Sigmoid colon (tissue), 7 donors: ENCODE data around the gene C2CD4B. TPM values are rescaled to one million over a fixed set of nuclear protein-coding genes. Genes with fewer than 3 reads are reported as not detected.

Source experiments
- DNase-seq: peaks from one replicate; pipeline ENCODE4 v3.0.0-alpha.2; 2019
- H3K27ac ChIP-seq, 4 donors: fragments of 200-600 bp; sonication (generic); one replicate each; pipeline ENCODE4 v1.5.1; 2016 to 2019; ENCODE audit warnings: mild to moderate bottlenecking in 1 of 4
- H3K27me3 ChIP-seq, 3 donors: fragments of 200-600 bp; sonication (generic); one replicate each; pipeline ENCODE4 v1.5.1; 2019; ENCODE audit warnings: mild to moderate bottlenecking in 1 of 3
- H3K36me3 ChIP-seq, 4 donors: fragments of 200-600 bp; sonication (generic); one replicate each; pipeline ENCODE4 v1.5.1; 2016 to 2019
- H3K4me1 ChIP-seq, 4 donors: fragments of 200-600 bp; sonication (generic); one replicate each; pipeline ENCODE4 v1.5.1; 2017 to 2019
- H3K4me3 ChIP-seq, 4 donors: fragments of 200-600 bp; sonication (generic); one replicate each; pipeline ENCODE4 v1.5.1; 2017 to 2019; ENCODE audit warnings: mild to moderate bottlenecking in 2 of 4, moderate library complexity in 1 of 4
- H3K9me3 ChIP-seq, 4 donors: fragments of 200-600 bp in 3 of 4; sonication (generic) in 3 of 4; one replicate each; pipeline versions ENCODE4 v1.5.1 to v1.6.1; 2013 to 2019
- CTCF ChIP-seq, 4 experiments: fragments of 450-650 bp in 3 of 4; fragments of 200-600 bp in 1 of 4; IDR thresholded peaks; one replicate each; pipeline ENCODE4 v1.5.1; 2016 to 2019; ENCODE audit warnings: antibody characterized with exemption in 4 of 4, mild to moderate bottlenecking in 3 of 4, moderate library complexity in 2 of 4
- EP300 ChIP-seq, 4 donors: sonication (generic); formaldehyde crosslinking; IDR thresholded peaks; one replicate each; pipeline ENCODE4 v1.6.1; 2017; ENCODE audit warnings: antibody characterized with exemption in 4 of 4
- POLR2A ChIP-seq, 2 donors: fragments of 450-650 bp; IDR thresholded peaks; one replicate each; pipeline ENCODE4 v1.6.1; 2016; ENCODE audit warnings: antibody characterized with exemption in 2 of 2, mild to moderate bottlenecking in 2 of 2, moderate library complexity in 2 of 2
- POLR2AphosphoS5 ChIP-seq, 4 donors: sonication (generic); formaldehyde crosslinking; IDR thresholded peaks; one replicate each; pipeline ENCODE4 v1.6.1; 2017; ENCODE audit warnings: antibody characterized with exemption in 4 of 4
- WGBS, 2 donors: extraction: QIAGEN DNeasy Blood & Tissue Kit; methylation state at CpG; one replicate each; pipeline ENCODE4 v1.1.7; 2013; 5-methylcytosine and 5-hydroxymethylcytosine counted together
- intact Hi-C: fragments of 100-400 bp; cut with DNase I; formaldehyde crosslinking; loops from one replicate; pipeline ENCODE4 v1.15.1; 2023
- polyA plus RNA-seq, 3 donors: library from polyadenylated mRNA; stranded (reverse); fragments of 200-250 nt; gene quantifications; one replicate each; pipeline ENCODE4 v1.2.3, GENCODE V29; 2013
- total RNA-seq, 4 donors: library from RNA; depleted of rRNA; stranded (reverse); fragments of >200 nt; gene quantifications; one replicate each; pipeline ENCODE4 v1.1.0, GENCODE V29; 2016
- donor health status: healthy with polysubstance abuse.
- donor health status: Bipolar disorder and iron deficiency.
- donor health status: healthy.

Gene C2CD4B
- total and polyA plus RNA-seq, 7 donors: 0.60 to 4.6 (median 1.4) TPM; not detected in 1

GRCh38 chr15:62145015-62145735, 19.9 kb downstream of the C2CD4B start:
- H3K4me1 ChIP-seq: no peaks in the 10 kb centered on the region
- 55 to 79% methylated on average over 10 of the region's 10 CpGs for WGBS, 2 donors
- TF ChIP-seq EP300 (IDR thresholded peaks at IDR 0.05) (no peak), CTCF (IDR thresholded peaks at IDR 0.05) (no peak), POLR2A (IDR thresholded peaks at IDR 0.05) (no peak), POLR2AphosphoS5 (IDR thresholded peaks at IDR 0.05) (no peak)
- no peak for DNase-seq
- intact Hi-C loops: no loop called here
- H3K36me3 ChIP-seq: no peaks in the 10 kb centered on the region
- no peak overlapping the region for H3K4me3 ChIP-seq
- no peaks in the 10 kb centered on the region for H3K27me3 ChIP-seq
- no peak overlapping the region for H3K27ac ChIP-seq
- H3K9me3 ChIP-seq: no peaks in the 10 kb centered on the region

GRCh38 chr15:62142736-62143135, 22.3 kb downstream of the C2CD4B start:
- H3K36me3 ChIP-seq: no peaks in the 10 kb centered on the region
- intact Hi-C loops: no loop called here
- H3K9me3 ChIP-seq: no peaks in the 10 kb centered on the region
- WGBS, 2 donors: 21 to 67% methylated on average over 3 of the region's 3 CpGs
- H3K27me3 ChIP-seq: no peaks in the 10 kb centered on the region
- TF ChIP-seq EP300 (IDR thresholded peaks at IDR 0.05) (no peak), CTCF (IDR thresholded peaks at IDR 0.05) (no peak), POLR2A (IDR thresholded peaks at IDR 0.05) (no peak), POLR2AphosphoS5 (IDR thresholded peaks at IDR 0.05) (no peak)
- no peak for DNase-seq
- H3K27ac ChIP-seq: no peak overlapping the region
- no peaks in the 10 kb centered on the region for H3K4me1 ChIP-seq
- H3K4me3 ChIP-seq: no peak overlapping the region

- Histone ChIP-seq H3K9me3 (no peaks in the 10 kb centered on the region), H3K27me3 (no peaks in the 10 kb centered on the region), H3K4me3 (no peak overlapping the region), H3K4me1 (no peaks in the 10 kb centered on the region), H3K36me3 (no peaks in the 10 kb centered on the region), H3K27ac (no peak overlapping the region)
- DNase-seq: no peak
- 16 to 60% methylated on average over 5 of the region's 5 CpGs for WGBS, 2 donors
- intact Hi-C loops: no loop called here
- TF ChIP-seq POLR2AphosphoS5 (IDR thresholded peaks at IDR 0.05) (no peak), POLR2A (IDR thresholded peaks at IDR 0.05) (no peak), CTCF (IDR thresholded peaks at IDR 0.05) (no peak), EP300 (IDR thresholded peaks at IDR 0.05) (no peak)
Observed at GRCh38 chr15:62141643-62142588, 23.2 kb downstream of the C2CD4B start.

- Histone ChIP-seq H3K4me1 (no peaks in the 10 kb centered on the region), H3K27ac (no peak overlapping the region), H3K4me3 (no peak overlapping the region), H3K27me3 (no peaks in the 10 kb centered on the region), H3K9me3 (no peaks in the 10 kb centered on the region), H3K36me3 (no peaks in the 10 kb centered on the region)
- TF ChIP-seq POLR2AphosphoS5 (IDR thresholded peaks at IDR 0.05) (no peak), POLR2A (IDR thresholded peaks at IDR 0.05) (no peak), EP300 (IDR thresholded peaks at IDR 0.05) (no peak), CTCF (IDR thresholded peaks at IDR 0.05) (no peak)
- no peak for DNase-seq
- intact Hi-C loops: no loop called here
- WGBS, 2 donors: 8 to 72% methylated on average over 1 of the region's 1 CpG
Observed at GRCh38 chr15:62141200-62141599, 23.9 kb downstream of the C2CD4B start.
